HEK293 (cell line): ENCODE measurements around the gene SLC25A22.

ENCODE experiments used
- CTCF ChIP-seq: fragments of 450-650 bp; formaldehyde crosslinking; IDR thresholded peaks from 2 replicates; pipeline ENCODE4 v1.5.1; 2016; ENCODE audit warnings: missing biosample characterization, missing genetic modification characterization
- SP2 ChIP-seq: fragments of 450-650 bp; formaldehyde crosslinking; IDR thresholded peaks from 2 replicates; pipeline ENCODE4 v1.5.1; 2016; ENCODE audit warnings: missing biosample characterization, missing genetic modification characterization
- ZNF335 ChIP-seq: fragments of 450-650 bp; formaldehyde crosslinking; conservative IDR thresholded peaks from 2 replicates; pipeline ENCODE4 v1.5.1; 2016; ENCODE audit warnings: missing biosample characterization, missing genetic modification characterization
- ZNF433 ChIP-seq: fragments of 450-650 bp; formaldehyde crosslinking; IDR thresholded peaks from 2 replicates; pipeline ENCODE4 v1.5.1; 2016; ENCODE audit warnings: missing biosample characterization, missing genetic modification characterization, low read depth
- ZNF473 ChIP-seq: fragments of 450-650 bp; formaldehyde crosslinking; IDR thresholded peaks from 2 replicates; pipeline ENCODE4 v1.5.1; 2017; ENCODE audit warnings: missing biosample characterization, missing genetic modification characterization

DNA sequence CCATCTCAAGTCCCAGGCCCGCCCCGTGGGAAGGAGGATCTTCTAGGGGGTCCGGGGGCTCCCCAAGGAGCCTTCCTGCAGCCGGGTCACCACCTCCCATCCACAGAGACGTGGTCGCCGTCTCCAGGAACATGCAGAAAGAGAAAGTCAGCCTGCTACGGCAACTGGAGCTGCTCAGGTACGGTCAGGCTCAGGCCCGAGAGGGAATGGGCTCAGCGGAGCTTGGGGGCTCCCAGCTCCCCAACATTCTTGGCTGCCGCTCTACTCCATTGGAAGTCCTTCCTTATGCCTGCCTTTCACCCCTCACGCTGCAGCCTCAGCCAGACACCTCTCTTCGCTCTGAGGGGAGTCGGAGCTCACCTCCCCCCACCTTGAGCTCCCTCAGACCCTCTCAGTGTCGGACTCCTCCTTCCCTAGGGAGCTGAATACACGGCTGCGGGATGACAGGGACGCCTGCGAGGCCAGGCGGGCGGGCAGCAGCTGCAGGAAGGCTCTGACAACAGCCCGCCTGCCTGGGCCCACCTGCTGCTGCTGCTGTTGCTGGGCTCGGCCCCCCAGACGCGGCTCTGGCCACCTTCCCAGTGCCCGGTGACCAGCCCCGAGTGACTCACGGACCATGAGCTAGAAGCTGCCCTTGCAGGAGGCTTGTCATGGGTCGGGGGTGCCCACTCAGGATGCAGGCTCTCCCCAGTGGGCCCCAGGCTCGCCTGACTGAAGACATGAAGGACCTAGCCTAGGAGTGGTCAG, 33.2 kb upstream of the SLC25A22 start:
- TF ChIP-seq CTCF (no peak), ZNF473 (tag by site-specific recombination) (no peak), ZNF433 (tag by site-specific recombination) (no peak), SP2 (tag by site-specific recombination) (no peak; the same call in 1 of the 2 replicates), ZNF335 (no peak)
